Effector memory CD8-positive, alpha-beta T cell (primary cell): ENCODE results near the gene UBA3.
A peak's percentile ranks its signal among the peaks of the same experiment; 100 is the strongest.

Experiments used
- ATAC-seq: fragments of 150-1000 bp; cut with Tn5 transposase; replicated peaks from 2 replicates; pipeline ENCODE4 v1.10.0; 2021; ENCODE audit warnings: mild to moderate bottlenecking, moderate library complexity
- DNase-seq, 3 experiments: peaks; one replicate each; pipeline ENCODE4 v3.0.0; 2021
- H3K27ac Mint-ChIP-seq, 2 donors: one replicate each; pipeline ENCODE4 v1.8.0; 2022; ENCODE audit warnings: mild to moderate bottlenecking in 2 of 2, mixed read lengths in 2 of 2, moderate library complexity in 2 of 2
- H3K27me3 Mint-ChIP-seq, 2 donors: one replicate each; pipeline ENCODE4 v1.8.0; 2022; ENCODE audit warnings: mixed read lengths in 2 of 2
- H3K36me3 Mint-ChIP-seq: one replicate; pipeline ENCODE4 v1.8.0; 2022; ENCODE audit warnings: mild to moderate bottlenecking, moderate library complexity, mixed read lengths; ENCODE audit not compliant: insufficient read depth
- H3K4me1 Mint-ChIP-seq, 2 donors: one replicate each; pipeline ENCODE4 v1.8.0; 2022; ENCODE audit warnings: low read depth in 2 of 2, mixed read lengths in 2 of 2
- H3K4me3 Mint-ChIP-seq, 2 donors: one replicate each; pipeline ENCODE4 v1.8.0; 2022; ENCODE audit warnings: mild to moderate bottlenecking in 2 of 2, mixed read lengths in 2 of 2, moderate library complexity in 2 of 2
- H3K9me3 Mint-ChIP-seq, 2 donors: one replicate each; pipeline ENCODE4 v1.8.0; 2022; ENCODE audit warnings: mixed read lengths in 2 of 2

The UBA3 gene

DNA sequence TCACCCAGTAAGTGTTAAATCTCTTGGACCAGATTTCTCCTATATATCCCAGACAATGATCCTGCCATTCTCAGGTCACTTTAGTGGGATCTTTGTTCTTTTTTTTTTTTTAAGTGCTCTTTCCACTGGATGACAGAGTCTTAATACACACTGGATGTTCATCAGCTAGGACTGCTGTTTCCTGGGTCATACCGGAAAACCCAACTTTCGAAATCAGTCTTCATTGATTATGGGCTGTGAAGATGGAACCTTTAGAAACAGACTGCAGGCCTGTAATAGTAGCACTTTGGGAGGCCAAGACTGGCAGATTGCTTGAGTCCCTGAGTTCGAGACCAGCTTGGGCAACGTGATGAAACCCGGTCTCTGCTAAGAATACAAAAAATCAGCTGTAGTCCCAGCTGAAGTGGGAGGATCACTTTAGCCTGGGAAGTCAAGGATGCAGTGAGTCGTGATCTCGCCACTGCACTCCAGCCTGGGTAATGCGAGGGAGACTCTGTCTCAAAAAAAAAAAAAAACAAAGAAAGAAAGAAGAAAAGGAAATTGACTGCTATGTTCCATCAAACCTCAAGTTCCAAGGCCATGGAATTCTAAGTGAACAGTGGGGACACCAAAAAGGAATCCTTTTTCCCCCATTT, 69.0 kb downstream of the UBA3 start:
- Mint-ChIP-seq H3K27me3 (no peaks in the 10 kb centered on the region), H3K36me3 (peaks cover 6% of the 10 kb centered on the region), H3K9me3 (no peaks in the 10 kb centered on the region), H3K27ac (peak overlapping the region; percentile 72 to 81), H3K4me1 (peaks cover 11 to 48% of the 10 kb centered on the region in 2 donors), H3K4me3 (peak overlapping the region in 1 of 2 donors; percentile 60)
- DNase-seq (no peak), ATAC-seq (no peak)

DNA sequence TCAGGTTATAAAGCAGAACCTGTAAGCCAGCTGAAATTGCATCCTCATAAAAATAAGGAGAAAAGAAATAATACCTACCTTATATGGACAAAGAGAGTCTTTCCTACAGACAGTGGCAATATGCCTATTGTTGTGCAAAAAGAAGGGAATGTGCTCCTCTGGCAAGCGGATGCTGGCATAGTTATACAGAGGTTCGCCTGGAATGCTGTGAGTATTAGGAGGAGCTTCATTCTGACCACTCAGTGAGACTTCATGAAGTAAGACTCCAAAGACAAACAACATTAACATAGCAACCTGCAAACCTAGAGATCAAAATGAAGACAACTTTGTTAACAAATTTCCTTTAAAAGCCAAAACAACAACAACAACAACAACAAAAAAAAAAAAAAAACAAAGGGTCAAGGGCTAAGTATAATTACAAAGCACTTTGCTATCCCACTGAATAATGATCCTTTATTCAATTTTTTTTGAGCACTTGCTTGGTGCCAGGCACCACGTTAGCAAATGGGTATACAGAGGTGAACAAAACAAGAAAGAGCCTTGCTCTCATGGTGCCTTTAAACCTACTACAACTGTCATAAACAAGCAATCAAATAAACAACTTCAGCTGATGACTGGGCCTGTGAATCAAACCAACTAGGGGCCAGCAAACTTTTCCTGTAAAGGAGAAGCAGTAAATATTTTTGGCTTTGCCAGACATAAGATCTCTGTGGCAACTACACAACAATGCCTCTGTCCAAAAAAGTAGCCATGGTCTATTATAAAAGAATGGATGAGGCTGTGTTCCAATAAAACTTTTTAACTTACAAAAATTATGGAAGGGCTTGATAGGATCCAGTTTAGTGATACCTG, 70.4 kb downstream of the UBA3 start:
- no peaks in the 10 kb centered on the region for H3K27me3 Mint-ChIP-seq
- no peak for ATAC-seq
- no peak overlapping the region for H3K4me3 Mint-ChIP-seq
- H3K27ac Mint-ChIP-seq = peak overlapping the region in 1 of 2 donors; percentile 81
- peaks cover 12% of the 10 kb centered on the region for H3K36me3 Mint-ChIP-seq
- no peak for DNase-seq
- peaks cover 7 to 42% of the 10 kb centered on the region in 2 donors for H3K4me1 Mint-ChIP-seq
- H3K9me3 Mint-ChIP-seq = no peaks in the 10 kb centered on the region

DNA sequence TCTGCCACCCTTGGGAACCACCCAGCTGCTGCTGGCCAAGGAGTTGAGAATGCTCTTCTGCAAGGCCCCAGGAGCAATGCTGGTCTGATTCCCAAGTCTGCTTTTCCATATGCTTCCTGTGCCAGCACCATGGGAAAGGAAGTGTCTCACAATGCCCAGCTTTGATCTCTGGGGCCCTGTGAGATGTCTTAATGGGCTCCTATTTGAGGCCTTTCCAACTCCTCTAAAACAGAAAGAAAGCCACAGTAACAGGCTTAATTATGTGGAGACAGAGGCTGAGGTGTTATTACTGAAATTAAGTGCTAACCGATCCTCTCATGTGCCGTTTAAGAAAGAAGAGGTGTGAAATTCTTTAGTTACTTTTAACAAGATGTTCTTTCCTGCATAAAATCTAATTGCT, 71.2 kb downstream of the UBA3 start:
- Mint-ChIP-seq H3K27me3 (no peaks in the 10 kb centered on the region), H3K4me1 (peaks cover 5 to 38% of the 10 kb centered on the region in 2 donors), H3K27ac (peak overlapping the region; percentile 45 to 73), H3K9me3 (no peaks in the 10 kb centered on the region), H3K36me3 (peaks cover 20% of the 10 kb centered on the region), H3K4me3 (no peak overlapping the region)
- ATAC-seq (no peak), DNase-seq (no peak)

DNA sequence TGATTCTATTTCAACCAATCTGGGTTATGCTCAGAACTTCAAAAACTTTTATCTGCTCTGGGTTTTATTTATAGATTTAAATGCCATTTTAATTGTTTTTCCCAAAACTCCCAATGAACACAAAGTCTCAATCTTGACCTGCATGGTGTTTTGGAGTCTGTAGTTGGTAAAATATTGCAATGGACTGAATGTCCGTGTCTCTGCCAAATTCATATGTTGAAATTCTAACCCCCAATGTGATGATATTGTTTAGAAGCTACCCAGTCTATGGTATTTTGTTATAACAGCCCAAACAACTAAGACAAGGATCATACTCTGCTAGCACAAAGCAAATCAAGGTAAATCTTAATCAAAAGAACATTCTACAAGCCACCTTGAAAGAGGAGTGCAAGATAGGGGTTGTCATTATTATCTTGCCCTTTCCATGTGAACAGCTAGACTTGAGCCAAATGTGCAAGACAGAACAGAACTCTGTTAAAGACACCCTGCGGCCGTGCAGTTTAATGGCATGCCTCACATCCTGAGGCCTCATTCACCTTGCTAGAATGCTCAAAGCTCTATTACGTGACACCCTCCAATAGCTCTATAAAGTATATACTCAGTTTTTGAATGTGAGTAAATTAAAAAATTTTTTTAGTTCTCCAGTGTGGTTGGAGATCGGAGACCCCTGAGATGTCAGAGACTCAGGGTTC, 74.2 kb downstream of the UBA3 start:
- H3K4me1 Mint-ChIP-seq = peaks cover 3 to 21% of the 10 kb centered on the region in 2 donors

DNA sequence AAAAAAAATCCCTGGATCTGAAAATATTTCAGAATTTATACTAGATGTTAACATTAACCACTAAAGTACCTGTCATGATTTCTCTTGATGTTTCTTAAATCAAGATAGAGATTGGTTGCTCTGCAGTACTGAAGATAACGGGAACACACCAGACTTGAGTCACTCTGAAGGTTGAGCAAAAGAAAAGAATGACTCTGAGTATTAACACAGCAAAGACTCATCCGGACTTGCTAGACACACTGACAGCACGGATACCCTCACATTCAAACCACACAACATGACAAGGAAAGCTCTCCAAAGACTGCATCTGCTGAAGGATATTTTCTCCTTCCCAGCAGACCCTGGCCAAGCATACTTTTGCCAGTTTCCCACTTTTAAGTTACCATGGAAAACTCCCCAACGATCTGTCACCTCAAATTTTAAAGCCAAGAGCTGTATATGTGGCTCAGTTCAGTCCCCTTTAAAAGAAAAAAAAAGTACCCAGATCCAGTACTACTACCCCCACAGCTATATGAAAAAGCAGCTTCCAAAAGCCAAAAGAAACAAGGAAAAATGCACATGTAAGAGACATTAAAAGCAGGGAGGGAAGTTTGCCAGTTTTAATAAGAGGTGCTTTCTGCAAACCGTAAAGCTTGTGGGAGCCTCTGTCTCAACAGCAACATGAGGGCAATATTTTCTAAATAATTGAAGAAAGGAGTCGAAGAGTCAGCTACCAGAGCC, 74.9 kb downstream of the UBA3 start:
- no peaks in the 10 kb centered on the region for H3K9me3 Mint-ChIP-seq
- no peak overlapping the region for H3K4me3 Mint-ChIP-seq
- ATAC-seq = no peak
- no peak for DNase-seq
- no peaks in the 10 kb centered on the region for H3K27me3 Mint-ChIP-seq
- no peak overlapping the region for H3K27ac Mint-ChIP-seq
- H3K36me3 Mint-ChIP-seq = peaks cover 37% of the 10 kb centered on the region
- H3K4me1 Mint-ChIP-seq = peaks cover 3 to 14% of the 10 kb centered on the region in 2 donors

More for the DNA sequence above, 74.2 kb downstream of the UBA3 start:
- DNase-seq (no peak), ATAC-seq (no peak)
- H3K27ac Mint-ChIP-seq = no peak overlapping the region
- peaks cover 34% of the 10 kb centered on the region for H3K36me3 Mint-ChIP-seq
- no peaks in the 10 kb centered on the region for H3K27me3 Mint-ChIP-seq
- H3K4me3 Mint-ChIP-seq = no peak overlapping the region
- H3K9me3 Mint-ChIP-seq = no peaks in the 10 kb centered on the region
